Activated CD8-positive, alpha-beta memory T cell treated with anti-CD3 and anti-CD28 coated beads for 24 hours (primary cell): ENCODE measurements around the gene RHOC.

Experiments
- DNase-seq: peaks from one replicate; pipeline ENCODE4 v3.0.0-alpha.2; 2020

Gene RHOC

GRCh38 chr1:112676543-112676942 is 30.4 kb downstream of the RHOC start:
- DNase-seq: no peak

- DNase-seq: no peak
Measured at GRCh38 chr1:112675728-112676381, 31.1 kb downstream of the RHOC start.

- peak; percentile 81 for DNase-seq
Measured at GRCh38 chr1:112674986-112675727, 31.8 kb downstream of the RHOC start.

- DNase-seq: peak; percentile 80
Measured at GRCh38 chr1:112674440-112674985, 32.4 kb downstream of the RHOC start, which contains the start of gene MOV10. MOV10 (plus strand) TSS chr1:112674659; CDS start chr1:112674913, 254 bp downstream.

GRCh38 chr1:112673592-112674439 is 33.1 kb downstream of the RHOC start:
- no peak for DNase-seq

- DNase-seq: no peak
Measured at GRCh38 chr1:112672842-112673241, 34.1 kb downstream of the RHOC start.

GRCh38 chr1:112672009-112672408 is 34.9 kb downstream of the RHOC start:
- DNase-seq: no peak

- no peak for DNase-seq
Measured at GRCh38 chr1:112666946-112667345, 40.0 kb downstream of the RHOC start.

- DNase-seq: no peak
Measured at GRCh38 chr1:112665857-112666256, 41.1 kb downstream of the RHOC start.

GRCh38 chr1:112651205-112651604 is 55.7 kb downstream of the RHOC start:
- no peak for DNase-seq
